Breast epithelium (tissue), 3 donors: ENCODE measurements around the gene RBM12.
"Not testable (repeated sequence)": the region's sequence is repeated elsewhere in the genome, so short reads cannot be mapped to it uniquely, and the experiment has no call there.

Experiments used
- CTCF ChIP-seq, 3 donors: fragments of 450-650 bp; IDR thresholded peaks; one replicate each; pipeline ENCODE4 v1.5.1; 2016 to 2017; ENCODE audit warnings: antibody characterized with exemption in 3 of 3, mild to moderate bottlenecking in 3 of 3, moderate library complexity in 3 of 3
- POLR2A ChIP-seq: fragments of 450-650 bp; IDR thresholded peaks from one replicate; pipeline ENCODE4 v1.6.1; 2016; ENCODE audit warnings: antibody characterized with exemption, mild to moderate bottlenecking, moderate library complexity
- POLR2AphosphoS5 ChIP-seq, 3 donors: sonication (generic); formaldehyde crosslinking; IDR thresholded peaks; one replicate each; pipeline ENCODE4 v1.6.1; 2017; ENCODE audit warnings: antibody characterized with exemption in 3 of 3

GRCh38 chr20:35706591-35707529 is 42.2 kb upstream of the RBM12 start:
- TF ChIP-seq POLR2AphosphoS5 (IDR thresholded peaks at IDR 0.05); POLR2A; CTCF (IDR thresholded peaks at IDR 0.05): not testable (repeated sequence)
